Fibroblast of mammary gland (primary cell): ENCODE measurements around the gene DEFB131B.
A peak's percentile ranks its signal among the peaks of the same experiment; 100 is the strongest.
"Not testable (repeated sequence)": the region's sequence is repeated elsewhere in the genome, so short reads cannot be mapped to it uniquely, and the experiment has no call there.

Source experiments
- DNase-seq: peaks from one replicate; pipeline ENCODE4 v3.0.0-alpha.2; 2010; ENCODE audit warnings: low read depth
- H3K4me3 ChIP-seq: 2 replicates; pipeline ENCODE4 v1.5.1; 2011; ENCODE audit warnings: low read depth, mild to moderate bottlenecking, low read length, moderate library complexity; ENCODE audit not compliant: control insufficient read depth
- CTCF ChIP-seq: conservative IDR thresholded peaks from 2 replicates; pipeline ENCODE4 v1.5.1; 2011; ENCODE audit warnings: low read depth, low read length, inconsistent platforms; ENCODE audit not compliant: control insufficient read depth, insufficient read depth

DEFB131B gene

GRCh38 chr11:71889181-71889872 is 11.1 kb downstream of the DEFB131B start:
- H3K4me3 ChIP-seq, DNase-seq: not testable (repeated sequence)

DNA sequence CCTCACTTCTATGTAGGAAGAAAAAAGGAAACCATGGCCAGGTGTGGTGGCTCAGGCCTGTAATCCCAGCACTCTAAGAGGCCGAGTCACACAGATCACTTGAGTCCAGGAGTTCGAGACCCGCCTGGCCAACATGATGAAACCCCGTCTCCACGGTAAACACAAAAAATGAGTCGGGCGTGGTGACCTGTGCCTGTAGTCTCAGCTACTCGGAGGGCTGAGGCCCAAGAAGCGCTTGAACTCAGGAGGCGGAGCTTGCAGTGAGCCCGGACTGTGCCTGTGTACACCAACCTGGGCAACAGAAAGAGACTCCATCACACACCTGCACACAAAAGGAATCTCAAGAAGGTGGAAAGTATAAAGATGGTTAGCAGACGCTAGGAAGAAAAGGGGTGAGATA is 17.7 kb downstream of the DEFB131B start:
- DNase-seq: no peak
- TF ChIP-seq CTCF: no peak
- H3K4me3 ChIP-seq: no peak overlapping the region

GRCh38 chr11:71901137-71901536 is 22.9 kb downstream of the DEFB131B start:
- peak; percentile 85 for DNase-seq
- not testable (repeated sequence) for H3K4me3 ChIP-seq

- no peak for TF ChIP-seq CTCF
- H3K4me3 ChIP-seq: no peak overlapping the region
- DNase-seq: no peak
Measured at GRCh38 chr11:71908218-71908617, 30.0 kb downstream of the DEFB131B start.

- not testable (repeated sequence) for DNase-seq, H3K4me3 ChIP-seq
Measured at GRCh38 chr11:71910775-71911174, 32.5 kb downstream of the DEFB131B start.

- DNase-seq, H3K4me3 ChIP-seq: not testable (repeated sequence)
Measured at GRCh38 chr11:71911321-71911985, 33.2 kb downstream of the DEFB131B start.

DNA sequence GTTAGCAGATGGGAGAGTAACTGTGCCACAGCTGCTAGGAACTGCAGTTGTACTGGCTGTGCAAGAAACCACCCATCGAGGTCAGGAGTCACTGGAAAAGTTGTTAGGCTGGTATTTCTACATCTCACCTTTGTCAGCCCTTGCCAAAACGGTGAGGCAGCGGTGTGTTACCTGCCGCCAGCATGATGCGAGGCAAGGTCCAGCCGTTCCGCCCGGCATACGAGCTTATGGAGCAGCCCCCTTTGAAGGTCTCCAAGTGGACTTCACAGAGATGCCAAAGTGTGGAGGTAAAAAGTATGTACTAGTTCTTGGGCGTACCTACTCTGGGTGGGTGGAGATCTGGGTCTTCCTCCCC is 33.7 kb downstream of the DEFB131B start:
- H3K4me3 ChIP-seq, DNase-seq: not testable (repeated sequence)

GRCh38 chr11:71913756-71914526 is 35.7 kb downstream of the DEFB131B start:
- TF ChIP-seq CTCF: no peak
- no peak overlapping the region for H3K4me3 ChIP-seq
- DNase-seq: peak; percentile 88

GRCh38 chr11:71914617-71915189 is 36.5 kb downstream of the DEFB131B start:
- DNase-seq: no peak
- no peak for TF ChIP-seq CTCF

More at GRCh38 chr11:71914617-71915189, 36.5 kb downstream of the DEFB131B start:
- H3K4me3 ChIP-seq: no peak overlapping the region
